Kidney tubule cell (primary cell): ENCODE data around the gene DCC.

Experiments
- DNase-seq: peaks from one replicate; pipeline ENCODE4 v3.0.0-alpha.2; 2018; ENCODE audit warnings: low spot score

DCC gene

GRCh38 chr18:52426462-52426861, 86.5 kb downstream of the DCC start:
- DNase-seq: no peak

DNA sequence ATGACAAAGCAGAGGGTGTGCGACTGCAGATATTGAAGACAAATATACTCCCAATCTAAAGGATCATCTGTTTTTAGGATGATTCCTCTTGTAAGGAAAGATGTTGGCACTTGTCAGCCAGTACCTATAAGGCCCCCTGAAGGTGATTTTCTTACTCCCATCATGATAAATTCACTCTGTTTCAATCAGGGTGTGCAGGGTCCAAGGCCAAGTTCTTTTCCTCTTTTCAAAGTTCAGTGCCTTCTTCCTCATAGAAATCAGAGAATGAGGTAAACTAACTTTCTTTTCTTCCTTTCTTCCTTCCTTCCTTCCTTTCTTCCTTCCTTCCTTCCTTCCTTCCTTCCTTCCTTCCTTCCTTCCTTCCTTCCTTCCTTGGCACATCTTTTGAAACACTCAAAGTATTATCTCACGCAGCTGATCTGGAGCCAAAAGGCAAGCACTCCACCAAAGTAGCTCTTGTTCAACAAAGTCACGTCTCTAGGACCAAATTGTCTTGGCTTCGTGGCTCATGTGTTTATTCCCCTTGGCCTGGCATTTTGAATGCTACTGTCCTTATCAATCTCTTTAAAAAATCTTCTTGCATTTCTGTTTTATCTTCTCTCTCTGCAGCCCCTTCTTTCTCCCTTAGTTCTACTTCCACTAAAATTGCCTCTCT, 87.7 kb downstream of the DCC start:
- DNase-seq: no peak

GRCh38 chr18:52431683-52432082, 91.7 kb downstream of the DCC start:
- DNase-seq: no peak

DNA sequence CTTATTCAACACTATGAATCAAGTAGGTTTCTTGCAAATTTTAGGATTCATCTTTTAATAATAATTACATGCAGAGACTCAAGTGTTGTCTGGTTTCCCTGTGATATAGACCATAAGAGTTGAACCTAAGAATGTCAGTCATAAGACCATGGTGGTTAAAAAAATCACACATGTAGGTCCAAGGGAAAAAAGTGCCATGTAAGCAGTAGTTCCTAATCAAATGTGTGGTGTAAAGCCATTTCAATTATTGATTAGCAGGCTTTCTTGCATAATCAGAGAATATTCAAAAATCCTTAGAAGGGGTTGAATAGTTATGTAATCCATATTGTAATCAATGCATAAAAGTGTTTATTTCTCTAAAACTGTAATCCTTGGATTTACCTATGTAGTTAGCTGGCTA, 93.8 kb downstream of the DCC start:
- no peak for DNase-seq

DNA sequence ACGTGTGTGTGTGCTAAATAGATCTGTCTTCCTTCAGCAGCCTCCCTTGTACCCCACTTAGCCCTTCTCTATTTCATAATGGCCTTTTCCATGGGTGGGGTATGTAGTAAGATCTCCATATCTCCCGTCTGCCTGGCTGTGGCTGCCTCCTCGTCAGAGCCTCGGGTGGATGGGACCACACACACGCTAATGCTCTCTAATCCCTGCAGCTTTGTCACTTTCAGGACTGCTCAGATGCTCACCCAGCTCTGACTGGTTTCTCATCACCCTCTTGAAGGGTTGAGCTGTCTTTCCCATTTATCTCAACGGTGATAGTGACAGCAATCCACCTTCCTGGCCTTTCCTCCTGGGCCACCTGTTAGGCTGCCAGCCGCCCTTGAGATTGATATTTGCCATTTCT, 95.3 kb downstream of the DCC start:
- no peak for DNase-seq

DNA sequence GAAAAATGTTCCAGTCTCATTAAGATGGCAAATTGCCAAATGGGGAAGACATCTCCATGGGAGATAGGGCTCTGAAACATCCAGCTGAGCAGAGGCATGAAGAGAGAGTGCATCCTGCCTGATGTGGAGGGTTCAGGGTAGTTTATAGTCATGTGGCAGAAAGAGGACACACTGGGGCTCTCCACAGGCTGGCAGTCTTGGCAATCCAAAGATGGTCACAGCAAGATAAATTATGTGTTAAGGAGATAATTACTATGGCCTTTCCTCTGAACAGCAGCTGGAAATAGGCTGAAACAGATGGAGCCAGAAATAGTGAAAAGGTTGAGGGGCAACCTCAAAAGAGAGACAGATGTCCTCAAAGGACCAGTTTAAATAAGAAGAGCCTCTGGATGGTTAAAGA, 97.2 kb downstream of the DCC start:
- DNase-seq: no peak

GRCh38 chr18:52439457-52439856, 99.5 kb downstream of the DCC start:
- DNase-seq: no peak

GRCh38 chr18:52441794-52442193, 101.8 kb downstream of the DCC start:
- no peak for DNase-seq

DNA sequence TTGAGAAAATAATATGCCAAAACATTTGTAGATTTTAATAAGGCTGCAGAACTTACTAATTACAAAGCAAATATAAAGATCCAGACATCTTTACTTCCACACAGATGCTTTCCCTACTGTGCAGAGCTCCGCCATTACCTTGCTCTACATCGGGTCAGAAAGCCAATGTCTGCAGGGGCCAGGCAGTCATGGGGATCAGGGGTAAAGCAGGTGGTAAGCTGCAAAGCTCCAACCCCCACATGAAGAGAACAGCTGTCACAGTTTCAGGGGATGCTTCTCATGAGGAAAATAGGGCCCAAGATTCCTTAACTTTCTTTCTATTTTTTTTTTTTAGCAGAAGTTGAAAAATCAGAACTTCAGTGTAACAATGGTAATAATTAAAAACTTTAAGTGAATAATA, 102.7 kb downstream of the DCC start:
- no peak for DNase-seq

DNA sequence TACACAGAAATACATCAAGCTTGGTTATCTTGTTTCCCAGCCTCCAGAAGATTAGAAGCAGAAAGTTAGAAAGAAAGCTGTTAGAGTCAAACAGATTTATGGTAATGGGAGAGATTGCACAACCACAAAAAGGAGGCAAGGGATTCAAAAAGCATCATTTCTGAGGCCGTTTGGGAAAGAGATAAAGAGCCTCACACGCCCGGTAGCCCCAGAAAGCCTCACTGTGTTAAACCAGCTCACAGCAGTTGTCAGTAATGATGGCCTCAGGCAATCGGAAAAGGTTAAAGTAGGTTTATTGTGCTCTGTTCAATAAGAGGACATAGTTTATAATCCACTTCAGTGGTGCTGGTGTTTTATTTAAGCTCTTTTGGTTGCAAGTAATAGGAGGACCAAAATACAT, 111.3 kb downstream of the DCC start:
- no peak for DNase-seq

DNA sequence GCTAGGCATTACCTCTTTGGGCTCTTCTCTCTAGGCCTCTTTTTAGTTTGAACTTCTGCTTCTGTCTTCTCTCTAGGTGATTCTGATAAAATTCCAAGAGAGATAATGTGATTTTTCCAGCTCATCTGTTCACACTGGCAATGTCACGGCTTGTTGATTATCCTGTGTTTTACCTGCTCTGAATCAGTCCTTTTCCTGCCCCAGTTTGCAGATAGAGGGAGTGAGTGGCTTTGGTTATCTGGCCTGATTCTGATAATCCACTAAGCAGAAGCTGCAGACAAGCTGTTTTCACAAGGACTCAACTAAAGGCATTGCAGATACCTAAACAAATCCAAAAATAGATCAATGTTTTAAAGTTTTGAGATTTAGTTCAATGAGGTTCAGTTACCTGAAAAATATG, 111.9 kb downstream of the DCC start:
- no peak for DNase-seq

DNA sequence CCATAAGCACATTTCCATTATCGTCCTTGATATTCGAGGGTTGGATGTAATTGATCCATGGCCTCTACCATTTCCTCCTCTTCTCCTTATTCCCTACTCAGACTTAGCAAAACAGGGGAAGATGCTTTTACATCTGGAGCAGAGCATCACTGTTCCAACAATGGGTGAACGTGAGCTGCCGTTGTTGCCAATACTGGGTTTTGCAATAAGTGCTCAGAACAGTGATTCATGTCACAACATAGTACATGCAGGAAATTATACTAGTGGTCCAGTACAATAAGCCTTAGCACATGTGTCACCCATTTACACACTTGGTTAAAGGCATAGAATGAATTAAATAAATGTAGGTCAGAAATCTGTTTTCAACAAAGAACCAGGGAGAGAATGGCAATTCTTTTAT, 112.4 kb downstream of the DCC start:
- DNase-seq: no peak

DNA sequence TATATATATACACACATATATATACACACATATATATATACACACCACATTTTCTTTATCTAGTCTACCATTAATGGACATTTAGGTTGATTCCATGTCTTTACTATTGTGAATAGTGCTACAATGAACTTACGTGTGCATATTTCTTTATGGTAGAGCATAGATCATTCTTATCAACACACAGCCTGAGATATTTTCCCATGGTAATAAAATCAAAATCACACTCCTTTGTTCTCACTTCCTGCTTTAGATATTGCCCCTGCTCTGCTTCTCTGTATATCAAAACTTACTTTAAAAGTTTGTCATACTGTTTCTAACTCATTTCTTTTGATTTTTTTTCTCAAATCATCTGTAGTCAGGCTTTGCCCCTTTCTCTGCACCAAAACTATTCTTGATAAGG, 119.9 kb downstream of the DCC start:
- no peak for DNase-seq

- no peak for DNase-seq
Measured at GRCh38 chr18:52462853-52463252, 122.9 kb downstream of the DCC start.

- DNase-seq: no peak
Measured at GRCh38 chr18:52465391-52465790, 125.4 kb downstream of the DCC start.

DNA sequence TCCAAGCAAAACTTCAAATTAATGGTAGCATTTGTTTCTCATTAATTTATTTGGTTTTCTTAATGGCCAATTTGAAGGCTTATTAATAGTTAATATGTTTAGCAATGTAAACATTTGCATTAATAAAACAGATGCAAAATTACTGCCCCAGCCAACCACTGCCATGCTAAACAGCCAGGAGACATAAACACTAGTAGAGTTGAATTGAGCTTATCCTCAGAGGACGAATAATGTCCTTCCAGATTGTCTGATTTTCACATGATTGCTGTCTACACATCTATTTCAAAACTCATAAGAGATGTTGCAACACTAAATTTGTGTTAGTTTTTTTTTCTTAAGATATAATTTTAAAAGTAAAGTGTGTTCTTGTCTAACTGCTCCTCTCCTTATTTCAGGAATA, 128.5 kb downstream of the DCC start:
- DNase-seq: no peak

GRCh38 chr18:52475325-52475724, 135.3 kb downstream of the DCC start:
- DNase-seq: no peak

GRCh38 chr18:52481116-52481515, 141.1 kb downstream of the DCC start:
- DNase-seq: no peak

DNA sequence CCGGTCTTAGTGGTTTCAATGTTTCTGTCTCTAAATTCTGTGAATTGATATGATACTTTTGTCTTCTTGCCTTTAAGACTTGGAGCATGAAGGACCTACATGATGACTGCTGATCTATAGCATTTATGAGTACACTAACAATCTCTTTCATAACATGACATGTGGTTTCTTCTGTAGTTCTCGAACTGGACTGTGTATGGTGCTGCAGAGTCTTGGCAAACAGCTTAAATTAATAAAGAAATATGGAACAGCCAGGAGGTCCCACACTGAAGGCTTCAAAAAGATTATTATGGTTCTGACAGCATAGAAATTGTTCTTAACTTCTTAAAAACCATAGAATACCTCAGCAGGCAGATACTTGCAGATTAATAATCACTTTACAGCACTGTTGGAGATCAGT, 145.0 kb downstream of the DCC start:
- no peak for DNase-seq

DNA sequence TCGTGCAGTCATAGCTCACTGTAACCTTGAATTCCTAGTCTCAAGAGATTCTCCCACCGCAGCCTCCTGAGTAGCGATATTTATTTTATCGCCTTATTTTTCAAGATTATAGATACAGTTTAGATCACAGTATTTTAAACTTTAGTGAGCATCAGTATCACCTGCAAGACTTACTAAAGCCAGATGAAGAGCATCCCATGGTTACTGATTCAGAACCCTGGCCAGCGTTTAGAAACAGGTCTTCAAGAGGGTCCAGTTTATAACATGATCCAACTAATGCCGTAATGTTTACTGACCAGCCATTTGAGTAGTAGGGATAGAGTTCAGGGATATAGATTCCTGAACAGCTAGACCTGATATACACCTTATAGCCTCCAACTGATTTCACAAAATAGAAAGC, 146.1 kb downstream of the DCC start:
- DNase-seq: no peak

- no peak for DNase-seq
Measured at GRCh38 chr18:52489396-52490306, 149.7 kb downstream of the DCC start.

DNA sequence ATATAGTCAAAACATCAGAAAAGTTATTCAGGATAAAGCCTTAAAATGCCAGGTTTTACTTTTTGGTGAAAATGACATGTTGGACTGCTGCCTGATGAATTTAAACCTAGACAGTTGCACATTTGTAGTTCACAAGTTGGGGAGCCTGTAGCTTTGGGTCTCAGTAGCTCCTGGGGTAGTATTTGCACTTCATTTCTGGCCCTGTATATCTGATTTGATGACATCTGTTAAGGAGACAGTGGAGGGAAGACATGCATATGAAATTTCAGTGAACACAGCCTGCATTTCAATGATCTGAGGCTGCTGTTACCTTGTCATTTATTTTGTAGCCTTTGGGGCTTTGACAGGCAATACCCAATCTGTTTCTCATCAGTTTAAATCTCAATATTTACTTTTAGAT, 156.4 kb downstream of the DCC start:
- no peak for DNase-seq

DNA sequence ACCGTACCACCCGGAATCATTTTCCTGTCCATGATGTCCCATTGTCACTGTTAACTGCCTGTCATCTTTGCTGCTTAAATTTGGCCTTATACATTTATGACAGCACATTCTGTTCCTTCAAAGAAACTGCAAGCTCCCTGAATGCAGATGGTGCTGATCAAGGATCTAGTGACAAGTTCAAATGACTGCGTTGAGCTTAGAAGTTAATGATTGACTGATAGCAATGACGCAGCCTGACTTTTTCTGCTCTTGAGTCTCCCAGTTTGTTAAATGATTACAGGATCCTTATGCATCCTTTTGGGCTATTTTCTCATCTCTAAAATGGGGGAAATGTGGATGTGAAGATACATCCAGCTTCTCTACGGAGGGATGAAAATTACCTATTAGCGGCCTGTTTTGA, 159.0 kb downstream of the DCC start:
- peak; percentile 74 for DNase-seq

DNA sequence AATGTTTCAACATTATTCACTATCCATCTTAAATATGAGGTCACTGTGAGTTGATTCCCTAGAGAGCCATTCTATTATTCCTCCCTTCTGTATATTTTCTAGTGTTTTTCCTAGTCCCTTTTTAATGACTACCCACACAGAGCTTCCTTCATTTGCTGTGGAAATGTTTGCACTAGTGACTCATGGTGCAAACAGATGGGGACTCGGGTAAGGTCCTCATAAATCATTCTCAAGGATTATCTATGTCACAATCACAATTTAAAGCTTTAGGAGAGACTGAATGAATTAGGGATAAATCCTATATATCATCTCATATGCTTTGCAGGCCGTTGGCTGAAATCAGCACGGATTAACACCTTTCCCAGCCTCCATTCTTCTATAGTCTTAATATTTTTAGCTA, 159.6 kb downstream of the DCC start:
- peak; percentile 60 for DNase-seq
